NCI-H2227 (cell line): ENCODE results near the gene PGA4.
"Not testable (repeated sequence)": the region's sequence is repeated elsewhere in the genome, so short reads cannot be mapped to it uniquely, and the experiment has no call there.

ENCODE experiments used
- DNase-seq: peaks from one replicate; lab custom pipeline; 2025; ENCODE audit not compliant: unreplicated experiment; lab: John Stamatoyannopoulos, UW

PGA4 gene

GRCh38 chr11:61222047-61222446, at the start of gene PGA4:
PGA4 (plus strand) TSS chr11:61222347; CDS start chr11:61222401, 54 bp downstream.
- not testable (repeated sequence) for DNase-seq

- DNase-seq = no peak
Observed at GRCh38 chr11:61172356-61172755, 49.8 kb upstream of the PGA4 start.

- DNase-seq = no peak
Observed at GRCh38 chr11:61172888-61173287, 49.3 kb upstream of the PGA4 start.

- no peak for DNase-seq
Observed at GRCh38 chr11:61173456-61173855, 48.7 kb upstream of the PGA4 start.

- no peak for DNase-seq
Observed at GRCh38 chr11:61174273-61174672, 47.9 kb upstream of the PGA4 start.

- DNase-seq = no peak
Observed at GRCh38 chr11:61174949-61175348, 47.2 kb upstream of the PGA4 start.

- no peak for DNase-seq
Observed at GRCh38 chr11:61176446-61176845, 45.7 kb upstream of the PGA4 start.

- DNase-seq = not testable (repeated sequence)
Observed at GRCh38 chr11:61180205-61180604, 41.9 kb upstream of the PGA4 start.

GRCh38 chr11:61181489-61181888, 40.7 kb upstream of the PGA4 start:
- DNase-seq = no peak

- no peak for DNase-seq
Observed at GRCh38 chr11:61183645-61184044, 38.5 kb upstream of the PGA4 start.

GRCh38 chr11:61186504-61186903, 35.6 kb upstream of the PGA4 start:
- DNase-seq = no peak

GRCh38 chr11:61187505-61188130, 34.5 kb upstream of the PGA4 start:
- peak; percentile 89 for DNase-seq

- no peak for DNase-seq
Observed at GRCh38 chr11:61189933-61190332, 32.2 kb upstream of the PGA4 start.

GRCh38 chr11:61193596-61193995, 28.6 kb upstream of the PGA4 start:
- DNase-seq = peak; percentile 41

- no peak for DNase-seq
Observed at GRCh38 chr11:61194169-61194671, 27.9 kb upstream of the PGA4 start.

- DNase-seq = no peak
Observed at GRCh38 chr11:61194981-61195695, 27.0 kb upstream of the PGA4 start.

- no peak for DNase-seq
Observed at GRCh38 chr11:61195719-61196118, 26.4 kb upstream of the PGA4 start.

- no peak for DNase-seq
Observed at GRCh38 chr11:61198361-61198760, 23.8 kb upstream of the PGA4 start.

- DNase-seq = no peak
Observed at GRCh38 chr11:61198948-61199523, 23.1 kb upstream of the PGA4 start.

- no peak for DNase-seq
Observed at GRCh38 chr11:61201476-61201875, 20.7 kb upstream of the PGA4 start.

- DNase-seq = not testable (repeated sequence)
Observed at GRCh38 chr11:61202950-61203746, 19.0 kb upstream of the PGA4 start, which contains the start of gene PGA3. PGA3 (plus strand) TSS chr11:61203515; CDS start chr11:61203565, 50 bp downstream.
